PFSK-1 (cell line): ENCODE results near the gene SHD.

Experiments
- POLR2AphosphoS5 ChIP-seq: IDR thresholded peaks from 2 replicates; pipeline ENCODE4 v1.6.1; 2012; ENCODE audit warnings: low read depth, mild to moderate bottlenecking, control low read depth, low read length, moderate library complexity
- SIN3A ChIP-seq: IDR thresholded peaks from 2 replicates; pipeline ENCODE4 v1.6.1; 2012; ENCODE audit warnings: mild to moderate bottlenecking, low read length, moderate library complexity, borderline replicate concordance; ENCODE audit not compliant: insufficient read depth
- TAF1 ChIP-seq: IDR thresholded peaks from 2 replicates; pipeline ENCODE4 v1.6.1; 2012; ENCODE audit warnings: low read length, control low read depth, borderline replicate concordance; ENCODE audit not compliant: insufficient read depth
- TF ChIP-seq, protein P1 (sequence below), 2 experiments: IDR thresholded peaks; 2 replicates each; pipeline versions ENCODE4 v1.6.1 to v1.8.0; 2011 to 2012; ENCODE audit warnings: low read depth in 2 of 2, low read length in 2 of 2, control low read depth in 1 of 2, inconsistent platforms in 1 of 2, mild to moderate bottlenecking in 1 of 2, moderate library complexity in 1 of 2; ENCODE audit not compliant: insufficient read depth in 1 of 2

DNA sequence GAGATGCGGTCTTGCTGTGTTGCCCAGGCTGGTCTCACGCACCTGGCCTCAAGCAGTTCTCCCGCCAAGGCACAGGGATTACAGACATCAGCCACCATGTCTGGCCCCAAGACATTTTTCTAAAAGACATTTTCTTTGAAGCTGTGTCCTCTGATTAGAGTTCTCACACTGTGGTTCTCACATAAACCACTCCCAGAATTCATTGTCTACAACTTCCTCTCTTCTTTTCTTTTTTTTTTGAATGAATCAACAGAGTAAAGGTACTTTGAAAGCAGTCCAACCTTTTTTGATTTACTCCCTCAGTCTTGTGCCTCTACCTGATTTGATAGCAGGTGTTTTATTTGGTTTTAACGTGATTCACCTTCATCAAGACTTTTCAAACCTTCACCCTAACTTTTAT, 14.3 kb upstream of the SHD start:
- no peak for TF ChIP-seq POLR2AphosphoS5
- TF ChIP-seq, protein P1, sequence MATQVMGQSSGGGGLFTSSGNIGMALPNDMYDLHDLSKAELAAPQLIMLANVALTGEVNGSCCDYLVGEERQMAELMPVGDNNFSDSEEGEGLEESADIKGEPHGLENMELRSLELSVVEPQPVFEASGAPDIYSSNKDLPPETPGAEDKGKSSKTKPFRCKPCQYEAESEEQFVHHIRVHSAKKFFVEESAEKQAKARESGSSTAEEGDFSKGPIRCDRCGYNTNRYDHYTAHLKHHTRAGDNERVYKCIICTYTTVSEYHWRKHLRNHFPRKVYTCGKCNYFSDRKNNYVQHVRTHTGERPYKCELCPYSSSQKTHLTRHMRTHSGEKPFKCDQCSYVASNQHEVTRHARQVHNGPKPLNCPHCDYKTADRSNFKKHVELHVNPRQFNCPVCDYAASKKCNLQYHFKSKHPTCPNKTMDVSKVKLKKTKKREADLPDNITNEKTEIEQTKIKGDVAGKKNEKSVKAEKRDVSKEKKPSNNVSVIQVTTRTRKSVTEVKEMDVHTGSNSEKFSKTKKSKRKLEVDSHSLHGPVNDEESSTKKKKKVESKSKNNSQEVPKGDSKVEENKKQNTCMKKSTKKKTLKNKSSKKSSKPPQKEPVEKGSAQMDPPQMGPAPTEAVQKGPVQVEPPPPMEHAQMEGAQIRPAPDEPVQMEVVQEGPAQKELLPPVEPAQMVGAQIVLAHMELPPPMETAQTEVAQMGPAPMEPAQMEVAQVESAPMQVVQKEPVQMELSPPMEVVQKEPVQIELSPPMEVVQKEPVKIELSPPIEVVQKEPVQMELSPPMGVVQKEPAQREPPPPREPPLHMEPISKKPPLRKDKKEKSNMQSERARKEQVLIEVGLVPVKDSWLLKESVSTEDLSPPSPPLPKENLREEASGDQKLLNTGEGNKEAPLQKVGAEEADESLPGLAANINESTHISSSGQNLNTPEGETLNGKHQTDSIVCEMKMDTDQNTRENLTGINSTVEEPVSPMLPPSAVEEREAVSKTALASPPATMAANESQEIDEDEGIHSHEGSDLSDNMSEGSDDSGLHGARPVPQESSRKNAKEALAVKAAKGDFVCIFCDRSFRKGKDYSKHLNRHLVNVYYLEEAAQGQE (IDR thresholded peaks at IDR 0.05; ENCODE audit: insufficient read depth in 1 of 2, low read depth in 2 of 2, low read length in 2 of 2) = no peak
- no peak for TF ChIP-seq TAF1
- no peak for TF ChIP-seq SIN3A
